NB4 (cell line): ENCODE measurements around the gene SLC9A1.
A peak's percentile ranks its signal among the peaks of the same experiment; 100 is the strongest.

Experiments
- DNase-seq: peaks from one replicate; pipeline ENCODE4 v3.0.0; 2010; ENCODE audit warnings: low read depth
- H3K4me3 ChIP-seq: one replicate; pipeline ENCODE4 v1.5.1; 2011; ENCODE audit warnings: mild to moderate bottlenecking, low read depth, low read length, moderate library complexity
- CTCF ChIP-seq: IDR thresholded peaks from one replicate; pipeline ENCODE4 v1.5.1; 2012; ENCODE audit warnings: low read depth, low read length
- MAX ChIP-seq: IDR thresholded peaks from 2 replicates; pipeline ENCODE4 v1.6.1; 2011; ENCODE audit warnings: low read depth, low read length
- MYC ChIP-seq: IDR thresholded peaks from 2 replicates; pipeline ENCODE4 v1.6.1; 2011; ENCODE audit warnings: low read depth, low read length
- POLR2A ChIP-seq: IDR thresholded peaks from 2 replicates; pipeline ENCODE4 v1.6.1; 2011; ENCODE audit warnings: mild to moderate bottlenecking; ENCODE audit not compliant: insufficient read length; ENCODE audit errors: extremely low read depth

The SLC9A1 gene

GRCh38 chr1:27053977-27054753 is 100.8 kb downstream of the SLC9A1 start:
- no peak for TF ChIP-seq POLR2A
- TF ChIP-seq MYC, result no peak
- TF ChIP-seq MAX, result no peak
- no peak for TF ChIP-seq CTCF
- no peak for DNase-seq
- H3K4me3 ChIP-seq, result no peak overlapping the region

- TF ChIP-seq MAX (no peak), POLR2A (no peak), CTCF (no peak), MYC (no peak)
- no peak for DNase-seq
- H3K4me3 ChIP-seq, result no peak overlapping the region
Measured at GRCh38 chr1:27052527-27052926, 102.4 kb downstream of the SLC9A1 start.

GRCh38 chr1:27049607-27050006 is 105.3 kb downstream of the SLC9A1 start:
- H3K4me3 ChIP-seq, result no peak overlapping the region
- peak; percentile 76 for DNase-seq
- TF ChIP-seq CTCF (no peak), MAX (peak; percentile 93), MYC (peak; percentile 92), POLR2A (no peak)

- TF ChIP-seq MYC (no peak), POLR2A (no peak), MAX (no peak), CTCF (no peak)
- H3K4me3 ChIP-seq, result no peak overlapping the region
- no peak for DNase-seq
Measured at GRCh38 chr1:27049100-27049499, 105.8 kb downstream of the SLC9A1 start.
